ENCODE data around the gene ANGPTL7.

The ANGPTL7 gene

DNA sequence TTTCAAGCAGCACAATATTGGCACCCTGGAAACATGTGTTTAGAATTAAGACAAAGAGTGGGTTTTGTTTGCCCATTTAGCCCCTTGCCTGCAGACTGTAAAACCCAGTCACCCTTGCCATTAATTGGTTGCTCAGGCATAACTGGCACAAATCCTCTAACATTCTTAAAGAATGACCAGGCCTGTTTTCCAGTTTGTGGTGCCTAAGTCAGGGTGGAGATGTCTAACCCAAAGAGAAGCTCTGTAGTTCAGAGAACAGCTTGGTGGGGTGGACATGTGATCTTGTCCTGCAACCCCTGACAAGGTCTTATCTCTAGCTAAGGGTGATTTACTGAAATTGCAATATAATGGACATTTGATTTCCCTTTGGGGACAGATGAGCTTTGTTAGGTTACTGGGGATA is 8.8 kb upstream of the ANGPTL7 start (continued):
- peak; percentile 62; the same call in 1 of the 2 replicates for TF ChIP-seq ZNF501 (tag by site-specific recombination; IDR thresholded peaks at IDR 0.05)
- TF ChIP-seq, protein P1, sequence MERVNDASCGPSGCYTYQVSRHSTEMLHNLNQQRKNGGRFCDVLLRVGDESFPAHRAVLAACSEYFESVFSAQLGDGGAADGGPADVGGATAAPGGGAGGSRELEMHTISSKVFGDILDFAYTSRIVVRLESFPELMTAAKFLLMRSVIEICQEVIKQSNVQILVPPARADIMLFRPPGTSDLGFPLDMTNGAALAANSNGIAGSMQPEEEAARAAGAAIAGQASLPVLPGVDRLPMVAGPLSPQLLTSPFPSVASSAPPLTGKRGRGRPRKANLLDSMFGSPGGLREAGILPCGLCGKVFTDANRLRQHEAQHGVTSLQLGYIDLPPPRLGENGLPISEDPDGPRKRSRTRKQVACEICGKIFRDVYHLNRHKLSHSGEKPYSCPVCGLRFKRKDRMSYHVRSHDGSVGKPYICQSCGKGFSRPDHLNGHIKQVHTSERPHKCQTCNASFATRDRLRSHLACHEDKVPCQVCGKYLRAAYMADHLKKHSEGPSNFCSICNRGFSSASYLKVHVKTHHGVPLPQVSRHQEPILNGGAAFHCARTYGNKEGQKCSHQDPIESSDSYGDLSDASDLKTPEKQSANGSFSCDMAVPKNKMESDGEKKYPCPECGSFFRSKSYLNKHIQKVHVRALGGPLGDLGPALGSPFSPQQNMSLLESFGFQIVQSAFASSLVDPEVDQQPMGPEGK (tag by site-specific recombination; IDR thresholded peaks at IDR 0.05): no peak
- TF ChIP-seq FEZF1 (tag by site-specific recombination; IDR thresholded peaks at IDR 0.05): peak; percentile 77
- TF ChIP-seq TRIM28 (IDR thresholded peaks at IDR 0.05; ENCODE audit: borderline replicate concordance, low read length): no peak
- no peak for TF ChIP-seq ZBTB7A (tag by site-specific recombination; IDR thresholded peaks at IDR 0.05; ENCODE audit: low read depth)
- TF ChIP-seq ZNF514 (tag by site-specific recombination; IDR thresholded peaks at IDR 0.05): no peak
- TF ChIP-seq TCF7L2 (IDR thresholded peaks at IDR 0.05; ENCODE audit: borderline replicate concordance, low read depth, low read length): no peak
- no peak for TF ChIP-seq ZNF626 (tag by site-specific recombination; IDR thresholded peaks at IDR 0.05)
- no peak for TF ChIP-seq EGR2 (tag by site-specific recombination; IDR thresholded peaks at IDR 0.05; ENCODE audit: low read depth)
- TF ChIP-seq ZNF843 (tag by site-specific recombination; IDR thresholded peaks at IDR 0.05): peak; percentile 76
- TF ChIP-seq, protein P2, sequence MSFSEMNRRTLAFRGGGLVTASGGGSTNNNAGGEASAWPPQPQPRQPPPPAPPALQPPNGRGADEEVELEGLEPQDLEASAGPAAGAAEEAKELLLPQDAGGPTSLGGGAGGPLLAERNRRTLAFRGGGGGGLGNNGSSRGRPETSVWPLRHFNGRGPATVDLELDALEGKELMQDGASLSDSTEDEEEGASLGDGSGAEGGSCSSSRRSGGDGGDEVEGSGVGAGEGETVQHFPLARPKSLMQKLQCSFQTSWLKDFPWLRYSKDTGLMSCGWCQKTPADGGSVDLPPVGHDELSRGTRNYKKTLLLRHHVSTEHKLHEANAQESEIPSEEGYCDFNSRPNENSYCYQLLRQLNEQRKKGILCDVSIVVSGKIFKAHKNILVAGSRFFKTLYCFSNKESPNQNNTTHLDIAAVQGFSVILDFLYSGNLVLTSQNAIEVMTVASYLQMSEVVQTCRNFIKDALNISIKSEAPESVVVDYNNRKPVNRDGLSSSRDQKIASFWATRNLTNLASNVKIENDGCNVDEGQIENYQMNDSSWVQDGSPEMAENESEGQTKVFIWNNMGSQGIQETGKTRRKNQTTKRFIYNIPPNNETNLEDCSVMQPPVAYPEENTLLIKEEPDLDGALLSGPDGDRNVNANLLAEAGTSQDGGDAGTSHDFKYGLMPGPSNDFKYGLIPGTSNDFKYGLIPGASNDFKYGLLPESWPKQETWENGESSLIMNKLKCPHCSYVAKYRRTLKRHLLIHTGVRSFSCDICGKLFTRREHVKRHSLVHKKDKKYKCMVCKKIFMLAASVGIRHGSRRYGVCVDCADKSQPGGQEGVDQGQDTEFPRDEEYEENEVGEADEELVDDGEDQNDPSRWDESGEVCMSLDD (tag by site-specific recombination; IDR thresholded peaks at IDR 0.05): no peak
- no peak for TF ChIP-seq KLF10 (tag by site-specific recombination; IDR thresholded peaks at IDR 0.05)
- no peak for TF ChIP-seq PRDM1 (tag by site-specific recombination; IDR thresholded peaks at IDR 0.05)
- no peak for TF ChIP-seq ZNF701 (tag by site-specific recombination; IDR thresholded peaks at IDR 0.05)
- no peak for TF ChIP-seq ZNF155 (tag by site-specific recombination; IDR thresholded peaks at IDR 0.05)
- peak; percentile 15; the same call in 1 of the 2 replicates for TF ChIP-seq ZBTB8A (tag by site-specific recombination; IDR thresholded peaks at IDR 0.05)
- TF ChIP-seq IKZF3 (tag by site-specific recombination; IDR thresholded peaks at IDR 0.05): no peak
- no peak for TF ChIP-seq MEIS1 (CRISPR knock-in tag; IDR thresholded peaks at IDR 0.05; ENCODE audit: borderline replicate concordance)
- TF ChIP-seq YY1 (tag by site-specific recombination; IDR thresholded peaks at IDR 0.05): no peak
- TF ChIP-seq, protein P3, sequence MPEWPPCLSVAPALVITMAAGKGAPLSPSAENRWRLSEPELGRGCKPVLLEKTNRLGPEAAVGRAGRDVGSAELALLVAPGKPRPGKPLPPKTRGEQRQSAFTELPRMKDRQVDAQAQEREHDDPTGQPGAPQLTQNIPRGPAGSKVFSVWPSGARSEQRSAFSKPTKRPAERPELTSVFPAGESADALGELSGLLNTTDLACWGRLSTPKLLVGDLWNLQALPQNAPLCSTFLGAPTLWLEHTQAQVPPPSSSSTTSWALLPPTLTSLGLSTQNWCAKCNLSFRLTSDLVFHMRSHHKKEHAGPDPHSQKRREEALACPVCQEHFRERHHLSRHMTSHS (tag by site-specific recombination; IDR thresholded peaks at IDR 0.05): no peak
- TF ChIP-seq ZNF837 (tag by site-specific recombination; IDR thresholded peaks at IDR 0.05): no peak
- TF ChIP-seq ZNF558 (tag by site-specific recombination; IDR thresholded peaks at IDR 0.05): no peak
- no peak for TF ChIP-seq ZNF341 (tag by site-specific recombination; IDR thresholded peaks at IDR 0.05; ENCODE audit: low read depth)
- TF ChIP-seq, protein P4, sequence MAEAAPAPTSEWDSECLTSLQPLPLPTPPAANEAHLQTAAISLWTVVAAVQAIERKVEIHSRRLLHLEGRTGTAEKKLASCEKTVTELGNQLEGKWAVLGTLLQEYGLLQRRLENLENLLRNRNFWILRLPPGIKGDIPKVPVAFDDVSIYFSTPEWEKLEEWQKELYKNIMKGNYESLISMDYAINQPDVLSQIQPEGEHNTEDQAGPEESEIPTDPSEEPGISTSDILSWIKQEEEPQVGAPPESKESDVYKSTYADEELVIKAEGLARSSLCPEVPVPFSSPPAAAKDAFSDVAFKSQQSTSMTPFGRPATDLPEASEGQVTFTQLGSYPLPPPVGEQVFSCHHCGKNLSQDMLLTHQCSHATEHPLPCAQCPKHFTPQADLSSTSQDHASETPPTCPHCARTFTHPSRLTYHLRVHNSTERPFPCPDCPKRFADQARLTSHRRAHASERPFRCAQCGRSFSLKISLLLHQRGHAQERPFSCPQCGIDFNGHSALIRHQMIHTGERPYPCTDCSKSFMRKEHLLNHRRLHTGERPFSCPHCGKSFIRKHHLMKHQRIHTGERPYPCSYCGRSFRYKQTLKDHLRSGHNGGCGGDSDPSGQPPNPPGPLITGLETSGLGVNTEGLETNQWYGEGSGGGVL (tag by site-specific recombination; IDR thresholded peaks at IDR 0.05): no peak
- no peak; the same call in 1 of the 2 replicates for TF ChIP-seq ZXDB (tag by site-specific recombination; IDR thresholded peaks at IDR 0.05)
- no peak for TF ChIP-seq ZNF221 (tag by site-specific recombination; IDR thresholded peaks at IDR 0.05; ENCODE audit: borderline replicate concordance)
- no peak for TF ChIP-seq ZNF16 (tag by site-specific recombination; IDR thresholded peaks at IDR 0.05; ENCODE audit: low read depth)
- TF ChIP-seq HOXD13 (CRISPR knock-in tag; IDR thresholded peaks at IDR 0.05; ENCODE audit: borderline replicate concordance): no peak
- TF ChIP-seq OSR2 (tag by site-specific recombination; IDR thresholded peaks at IDR 0.05): peak; percentile 73
- TF ChIP-seq, protein P5, sequence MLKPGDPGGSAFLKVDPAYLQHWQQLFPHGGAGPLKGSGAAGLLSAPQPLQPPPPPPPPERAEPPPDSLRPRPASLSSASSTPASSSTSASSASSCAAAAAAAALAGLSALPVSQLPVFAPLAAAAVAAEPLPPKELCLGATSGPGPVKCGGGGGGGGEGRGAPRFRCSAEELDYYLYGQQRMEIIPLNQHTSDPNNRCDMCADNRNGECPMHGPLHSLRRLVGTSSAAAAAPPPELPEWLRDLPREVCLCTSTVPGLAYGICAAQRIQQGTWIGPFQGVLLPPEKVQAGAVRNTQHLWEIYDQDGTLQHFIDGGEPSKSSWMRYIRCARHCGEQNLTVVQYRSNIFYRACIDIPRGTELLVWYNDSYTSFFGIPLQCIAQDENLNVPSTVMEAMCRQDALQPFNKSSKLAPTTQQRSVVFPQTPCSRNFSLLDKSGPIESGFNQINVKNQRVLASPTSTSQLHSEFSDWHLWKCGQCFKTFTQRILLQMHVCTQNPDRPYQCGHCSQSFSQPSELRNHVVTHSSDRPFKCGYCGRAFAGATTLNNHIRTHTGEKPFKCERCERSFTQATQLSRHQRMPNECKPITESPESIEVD (tag by site-specific recombination; IDR thresholded peaks at IDR 0.05): peak; percentile 66
- no peak for TF ChIP-seq ZNF561 (tag by site-specific recombination; IDR thresholded peaks at IDR 0.05; ENCODE audit: borderline replicate concordance)
- TF ChIP-seq ZNF426 (tag by site-specific recombination; IDR thresholded peaks at IDR 0.05): no peak
- TF ChIP-seq ZNF416 (tag by site-specific recombination; IDR thresholded peaks at IDR 0.05): no peak
- TF ChIP-seq ZNF623 (tag by site-specific recombination; IDR thresholded peaks at IDR 0.05): no peak
- no peak for TF ChIP-seq OVOL3 (tag by site-specific recombination; IDR thresholded peaks at IDR 0.05)

Data from HEK293 (cell line).